Measurements from ENCODE around the gene RBX1.
"Not testable (repeated sequence)": the region's sequence is repeated elsewhere in the genome, so short reads cannot be mapped to it uniquely, and the experiment has no call there.

The RBX1 gene

GRCh38 chr22:40950962-40951794 lies at the start of gene RBX1:
Gene RBX1 (plus strand): TSS chr22:40951378. CDS start chr22:40951399, 21 bp downstream.
- DNase-seq, result peak; percentile 97

DNA sequence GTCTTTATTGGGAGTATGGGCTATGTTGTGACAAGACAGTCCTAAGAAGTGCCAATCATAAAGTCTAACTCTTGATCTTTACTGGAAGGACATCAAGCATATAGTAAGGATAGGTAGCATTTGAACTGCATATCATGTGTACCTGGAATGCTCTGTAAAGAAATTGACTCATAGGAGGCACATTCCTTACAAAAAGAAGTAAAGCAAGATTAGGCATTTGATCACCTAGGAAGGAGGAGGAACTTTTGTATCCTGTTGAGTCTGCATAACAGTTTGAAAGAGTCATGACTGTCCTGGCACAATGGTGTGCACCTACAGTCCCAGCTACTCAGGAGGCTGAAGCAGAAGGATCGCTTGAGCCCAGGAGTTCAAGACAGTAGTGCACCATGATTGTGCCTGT lies 47.1 kb upstream of the RBX1 start:
- no peak for DNase-seq

- DNase-seq, result no peak
Measured at GRCh38 chr22:40908895-40909294, 42.3 kb upstream of the RBX1 start.

- no peak for DNase-seq
Measured at GRCh38 chr22:40911772-40912171, 39.4 kb upstream of the RBX1 start.

GRCh38 chr22:40912987-40913386 lies 38.2 kb upstream of the RBX1 start:
- not testable (repeated sequence) for DNase-seq

DNA sequence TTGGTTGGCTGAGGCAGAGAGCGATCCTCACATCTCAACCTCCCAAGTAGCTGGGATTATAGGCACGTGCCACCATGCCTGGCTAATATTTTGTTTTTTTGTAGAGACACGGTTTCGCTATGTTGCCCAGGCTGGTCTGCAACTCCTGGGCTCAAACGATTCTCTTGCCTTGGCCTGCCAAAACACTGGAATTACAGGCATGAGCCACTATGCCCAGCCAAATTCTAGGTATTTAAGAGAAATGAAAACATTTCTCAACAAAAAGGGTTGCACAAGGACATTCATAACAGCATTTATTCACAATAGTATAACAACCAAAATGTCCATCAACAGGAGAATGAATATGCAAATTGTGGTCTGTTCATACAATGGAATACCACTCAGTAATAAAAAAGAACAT lies 31.7 kb upstream of the RBX1 start:
- no peak for DNase-seq

GRCh38 chr22:40920526-40920925 lies 30.7 kb upstream of the RBX1 start:
- DNase-seq, result no peak

DNA sequence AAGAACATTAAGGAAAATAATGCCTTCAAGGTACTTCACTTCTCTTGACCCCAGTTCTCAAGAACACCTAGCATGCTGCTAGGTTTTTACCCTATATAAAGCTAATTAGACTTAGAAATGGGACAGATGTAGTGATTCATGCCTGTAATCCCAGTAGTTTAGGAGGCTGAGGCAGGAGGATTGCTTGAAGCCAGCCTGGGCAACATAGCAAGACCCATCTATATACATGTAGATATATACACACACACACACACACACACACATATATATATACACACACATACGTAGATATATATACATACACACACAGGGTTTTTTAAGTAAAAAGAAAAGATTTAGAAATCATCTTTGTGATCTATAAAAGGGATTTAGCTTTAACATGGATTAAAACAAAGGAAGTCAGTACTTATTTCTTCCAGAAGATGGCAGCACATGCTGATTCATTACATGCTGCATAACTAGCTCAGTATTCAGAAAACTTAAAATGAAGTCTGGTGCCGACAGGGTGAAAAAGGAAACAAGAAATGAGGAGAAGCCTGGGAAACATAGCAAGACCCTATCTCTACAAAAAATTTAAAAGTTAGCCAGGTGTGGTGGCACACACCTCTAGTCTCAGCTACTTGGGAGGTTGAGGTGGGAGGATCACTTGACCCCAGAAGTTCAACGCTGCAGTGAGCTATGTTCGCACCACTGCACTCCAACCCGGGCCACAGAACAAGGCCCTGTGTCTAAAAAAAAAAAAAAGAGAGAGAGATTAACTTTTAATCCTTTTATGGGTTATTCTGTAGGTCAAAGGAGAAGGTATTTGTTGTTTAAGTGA lies 28.5 kb upstream of the RBX1 start:
- peak; percentile 71 for DNase-seq

DNA sequence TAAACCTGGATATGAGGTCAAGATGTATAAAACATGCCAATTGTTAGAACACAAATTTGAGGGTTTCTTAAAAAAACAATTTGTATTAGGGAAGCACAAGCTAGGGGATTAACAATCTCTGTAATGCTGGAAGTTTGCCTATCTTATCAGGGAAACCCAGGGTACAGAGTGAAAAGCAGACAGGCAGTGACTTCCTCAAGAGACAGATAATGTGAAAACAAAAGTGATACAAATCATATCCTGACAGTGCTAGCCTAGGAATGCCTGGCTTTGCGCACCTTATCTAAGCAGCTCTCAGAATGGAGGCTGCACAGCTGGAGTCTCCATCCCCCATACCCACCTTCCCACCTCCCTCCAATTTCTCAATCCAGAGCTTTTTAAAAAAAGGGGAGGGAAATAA lies 22.5 kb upstream of the RBX1 start:
- DNase-seq, result no peak

GRCh38 chr22:40932396-40932795 lies 18.8 kb upstream of the RBX1 start:
- DNase-seq, result no peak

GRCh38 chr22:40939202-40939601 lies 12.0 kb upstream of the RBX1 start:
- DNase-seq, result no peak

GRCh38 chr22:40951795-40952605 lies 822 bp downstream of the RBX1 start:
- no peak for DNase-seq

- no peak for DNase-seq
Measured at GRCh38 chr22:40953471-40953870, 2.3 kb downstream of the RBX1 start.

DNA sequence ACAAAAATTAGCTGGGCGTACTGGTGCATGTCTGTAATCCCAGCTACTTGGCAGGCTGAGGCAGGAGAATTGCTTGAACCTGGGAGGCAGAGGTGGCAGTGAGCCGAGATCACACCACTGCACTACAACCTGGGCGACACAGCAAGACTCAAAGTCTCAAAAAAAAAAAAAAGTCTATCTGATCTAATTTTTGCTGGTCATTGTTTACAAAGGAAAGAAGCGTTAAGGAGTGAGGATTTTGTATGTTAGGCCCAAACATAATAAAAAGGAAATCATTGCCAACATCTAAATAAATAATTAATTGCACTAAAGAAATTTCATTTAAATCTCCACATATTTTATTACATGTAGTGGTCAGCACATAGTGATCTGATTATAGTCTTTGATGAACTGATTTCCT lies 2.9 kb downstream of the RBX1 start:
- no peak for DNase-seq

GRCh38 chr22:40955571-40955970 lies 4.4 kb downstream of the RBX1 start:
- no peak for DNase-seq

DNA sequence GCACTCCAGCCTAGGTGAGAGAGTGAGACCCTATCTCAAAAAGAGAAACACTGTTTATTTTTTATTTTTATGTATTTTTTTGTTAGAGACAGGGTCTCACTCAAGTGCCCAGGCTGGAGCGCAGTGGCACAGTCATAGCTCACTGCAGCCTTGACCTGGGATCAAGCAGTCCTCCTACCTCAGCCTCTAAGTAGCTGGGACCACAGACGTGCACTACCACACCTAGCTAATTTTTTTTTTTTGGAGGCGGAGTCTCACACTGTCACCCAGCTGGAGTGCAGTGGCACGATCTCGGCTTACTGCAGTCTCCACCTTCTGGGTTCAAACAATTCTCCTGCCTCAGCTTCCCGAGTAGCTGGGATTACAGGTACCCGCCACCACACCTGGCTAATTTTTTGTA lies 6.4 kb downstream of the RBX1 start:
- no peak for DNase-seq

- DNase-seq, result no peak
Measured at GRCh38 chr22:40958299-40958698, 7.1 kb downstream of the RBX1 start.

DNA sequence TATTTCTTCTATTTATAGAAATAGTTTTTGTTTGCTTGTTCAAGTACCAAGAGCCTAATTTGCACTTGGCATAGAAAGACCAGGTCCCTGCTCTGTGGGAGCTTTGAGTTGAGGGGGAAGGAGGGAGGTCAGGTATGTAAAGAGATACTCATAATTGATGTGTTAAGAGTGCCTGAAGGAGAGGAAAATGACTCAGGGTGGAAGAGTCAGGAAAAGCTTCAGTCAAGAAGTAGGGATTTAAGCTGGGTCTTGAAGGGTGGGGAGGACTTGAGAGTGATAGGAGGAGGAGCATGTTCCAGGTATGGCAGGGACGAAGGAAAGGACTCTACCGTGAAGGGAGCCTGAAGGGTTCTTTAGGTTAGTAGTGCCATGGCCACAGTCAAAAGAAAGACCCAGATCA lies 9.0 kb downstream of the RBX1 start:
- no peak for DNase-seq

GRCh38 chr22:40965936-40966725 lies 15.0 kb downstream of the RBX1 start:
- no peak for DNase-seq

DNA sequence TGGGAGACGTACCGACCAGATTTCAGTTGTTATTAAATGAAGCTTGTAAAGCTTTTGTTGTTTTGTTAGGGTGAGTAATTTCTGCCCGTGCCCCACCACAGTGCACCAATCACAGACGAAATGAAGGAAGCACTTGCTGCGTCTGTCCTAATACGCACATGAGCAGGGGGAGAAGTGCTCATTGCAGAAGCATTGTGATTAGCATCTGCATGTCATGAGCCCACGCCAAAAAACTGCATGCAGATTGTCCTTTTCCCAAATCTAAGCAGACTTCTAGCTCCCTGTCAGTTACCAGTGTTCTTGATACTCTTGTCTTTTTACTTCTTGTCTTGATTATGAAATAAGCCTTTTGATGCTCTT lies 15.5 kb downstream of the RBX1 start:
- no peak for DNase-seq

DNA sequence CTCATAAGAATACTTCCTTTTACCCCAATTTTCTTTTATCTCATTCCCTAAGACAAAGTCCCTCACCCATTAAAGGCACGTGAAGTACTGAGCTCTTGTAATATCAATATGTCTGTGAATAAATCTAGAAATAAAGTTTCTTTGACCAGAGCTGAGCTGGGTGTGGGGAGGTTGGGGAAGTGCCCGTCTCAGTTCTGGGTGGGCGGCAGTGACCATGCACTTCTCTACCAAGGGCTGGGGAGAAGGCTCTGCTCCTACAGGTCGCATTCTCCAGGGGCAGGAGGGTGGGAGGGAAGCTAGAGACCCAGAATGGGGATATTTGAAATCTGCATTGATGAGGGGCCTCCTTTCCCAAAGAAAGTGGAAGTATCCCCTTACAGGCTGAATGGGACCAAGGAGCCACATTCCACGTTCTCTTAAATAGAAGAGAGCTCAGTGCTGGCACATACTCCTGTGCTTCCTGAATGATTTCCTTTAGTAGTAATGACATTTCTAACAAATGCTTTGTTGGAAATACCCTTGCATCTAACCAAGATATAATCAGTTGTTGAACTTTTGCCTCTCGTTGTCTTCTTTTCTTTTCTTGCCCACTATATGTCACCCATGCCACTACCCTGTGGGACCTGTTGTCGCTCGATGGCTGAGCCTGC lies 16.1 kb downstream of the RBX1 start:
- no peak for DNase-seq

GRCh38 chr22:40972587-40972986 lies 21.4 kb downstream of the RBX1 start:
- DNase-seq, result no peak
